CD4-positive, alpha-beta T cell treated with Interleukin-2 at 100 ng/mL for 4 hours (primary cell): ENCODE data around the gene POP7.
"Not testable (repeated sequence)": the region's sequence is repeated elsewhere in the genome, so short reads cannot be mapped to it uniquely, and the experiment has no call there.

ENCODE experiments used
- DNase-seq: peaks from one replicate; pipeline ENCODE4 v3.0.0-alpha.2; 2020; ENCODE audit warnings: low spot score

POP7 gene

GRCh38 chr7:100705753-100706671, at the start of gene POP7:
Gene POP7 (plus strand): TSS chr7:100706121. CDS start chr7:100706831, 710 bp downstream.
- peak; percentile 98 for DNase-seq

DNA sequence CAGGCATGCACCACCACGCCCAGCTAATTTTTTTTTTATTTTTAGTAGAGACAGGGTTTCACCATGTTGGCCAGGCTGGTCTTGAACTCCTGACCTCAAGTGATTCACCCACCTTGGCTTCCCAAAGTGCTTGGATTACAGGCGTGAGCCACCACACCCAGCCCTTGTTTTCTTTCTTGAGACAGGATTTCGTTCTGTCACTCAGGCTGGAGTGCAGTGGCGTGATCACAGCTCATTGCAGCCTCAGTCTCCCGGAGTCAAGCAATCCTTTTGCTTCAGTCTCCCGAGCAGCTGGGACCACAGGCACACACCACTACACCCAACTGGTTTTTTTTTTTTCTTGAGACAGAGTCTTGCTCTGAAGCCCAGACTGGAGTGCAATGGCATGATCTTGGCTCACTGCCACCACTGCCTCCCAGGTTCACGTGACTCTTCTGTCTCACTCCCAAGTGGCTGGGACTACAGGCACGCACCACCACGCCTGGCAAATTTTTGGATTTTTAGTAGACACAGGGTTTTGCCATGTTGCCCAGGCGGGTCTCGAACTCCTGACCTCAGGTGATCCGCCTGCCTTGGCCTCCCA, 43.6 kb upstream of the POP7 start:
- DNase-seq, result not testable (repeated sequence)

- DNase-seq, result no peak
These were observed 40.7 kb upstream of the POP7 start for GRCh38 chr7:100665168-100665726.

- DNase-seq, result no peak
These were observed 38.4 kb upstream of the POP7 start for GRCh38 chr7:100667331-100668068.

DNA sequence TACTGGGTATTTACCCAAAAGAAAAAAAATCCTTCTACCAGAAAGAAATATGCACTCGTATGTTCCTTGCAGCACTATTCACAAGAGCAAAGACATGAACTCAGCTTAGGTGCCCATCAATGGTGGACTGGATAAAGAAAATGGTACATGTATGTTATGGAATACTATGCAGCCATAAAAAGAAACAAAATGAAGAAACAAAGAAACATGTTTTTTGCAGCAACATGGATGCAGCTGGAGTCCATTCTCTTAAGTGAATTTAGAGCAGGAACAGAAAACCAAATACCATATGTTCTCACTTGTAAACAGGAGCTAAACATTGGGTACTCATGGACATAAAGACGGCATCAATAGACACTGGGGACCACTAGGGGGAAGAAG, 37.9 kb upstream of the POP7 start:
- DNase-seq, result no peak

DNA sequence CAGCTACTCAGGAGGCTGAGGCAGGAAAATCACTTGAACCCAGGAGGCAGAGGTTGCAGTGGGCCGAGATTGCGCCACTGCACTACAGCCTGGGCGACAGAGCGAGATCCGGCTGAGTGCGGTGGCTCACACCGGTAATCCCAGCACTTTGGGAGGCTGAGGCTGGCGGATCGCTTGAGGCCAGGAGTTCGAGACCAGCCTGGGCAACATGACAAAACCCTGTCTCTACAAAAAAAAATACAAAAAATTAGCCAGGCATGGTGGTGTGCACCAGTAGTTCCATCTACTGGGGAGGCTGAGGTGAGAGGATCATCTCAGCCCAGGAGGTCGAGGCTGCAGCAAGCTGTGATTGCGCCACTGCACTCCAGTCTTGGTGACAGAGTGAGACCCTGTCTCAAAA, 36.8 kb upstream of the POP7 start:
- not testable (repeated sequence) for DNase-seq

GRCh38 chr7:100670074-100670473, 35.8 kb upstream of the POP7 start:
- DNase-seq, result no peak

DNA sequence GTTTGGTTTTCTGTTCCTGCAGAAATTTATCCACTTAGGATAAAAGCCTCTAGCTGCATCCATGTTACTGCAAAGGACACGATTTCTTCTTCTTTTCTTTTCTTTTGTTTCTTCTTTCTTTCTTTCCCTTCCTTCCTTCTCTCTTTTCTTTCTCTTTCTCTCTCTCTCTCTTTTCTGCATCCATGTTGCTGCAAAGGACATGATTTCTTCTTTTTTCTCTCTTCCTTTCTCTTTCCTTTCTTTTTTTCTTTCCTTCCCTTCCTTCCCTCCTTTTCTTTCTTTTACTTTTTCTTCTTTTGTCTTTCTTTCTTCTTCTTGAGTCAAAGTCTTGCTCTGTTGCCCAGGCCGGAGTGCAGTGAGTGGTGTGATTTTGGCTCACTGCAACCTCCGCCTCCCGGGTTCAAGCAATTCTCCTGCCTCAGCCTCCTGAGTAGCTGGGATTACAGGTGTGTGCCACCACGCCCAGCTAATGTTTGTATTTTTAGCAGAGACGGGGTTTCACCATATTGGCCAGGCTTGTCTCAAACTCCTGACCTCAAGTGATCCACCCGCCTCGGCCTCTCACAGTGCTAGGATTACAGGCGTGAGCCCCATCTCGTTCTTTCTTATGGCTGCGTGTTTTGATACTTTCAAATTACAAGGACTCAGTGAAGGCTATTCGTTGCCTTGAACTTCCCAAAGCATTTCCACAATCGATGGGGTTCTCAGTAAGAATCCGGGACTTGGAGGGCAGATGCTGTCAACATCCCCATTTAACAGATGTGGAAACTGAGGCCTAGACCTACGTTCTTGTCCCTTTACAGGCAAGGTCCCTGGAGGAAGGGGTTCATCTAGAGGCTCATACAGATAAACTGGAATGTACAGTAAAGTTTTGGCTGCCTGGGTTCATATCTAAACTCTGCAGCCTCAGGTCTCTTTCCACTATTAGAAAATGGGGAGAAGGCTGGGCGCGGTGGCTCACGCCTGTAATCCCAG, 34.3 kb upstream of the POP7 start:
- DNase-seq, result no peak

DNA sequence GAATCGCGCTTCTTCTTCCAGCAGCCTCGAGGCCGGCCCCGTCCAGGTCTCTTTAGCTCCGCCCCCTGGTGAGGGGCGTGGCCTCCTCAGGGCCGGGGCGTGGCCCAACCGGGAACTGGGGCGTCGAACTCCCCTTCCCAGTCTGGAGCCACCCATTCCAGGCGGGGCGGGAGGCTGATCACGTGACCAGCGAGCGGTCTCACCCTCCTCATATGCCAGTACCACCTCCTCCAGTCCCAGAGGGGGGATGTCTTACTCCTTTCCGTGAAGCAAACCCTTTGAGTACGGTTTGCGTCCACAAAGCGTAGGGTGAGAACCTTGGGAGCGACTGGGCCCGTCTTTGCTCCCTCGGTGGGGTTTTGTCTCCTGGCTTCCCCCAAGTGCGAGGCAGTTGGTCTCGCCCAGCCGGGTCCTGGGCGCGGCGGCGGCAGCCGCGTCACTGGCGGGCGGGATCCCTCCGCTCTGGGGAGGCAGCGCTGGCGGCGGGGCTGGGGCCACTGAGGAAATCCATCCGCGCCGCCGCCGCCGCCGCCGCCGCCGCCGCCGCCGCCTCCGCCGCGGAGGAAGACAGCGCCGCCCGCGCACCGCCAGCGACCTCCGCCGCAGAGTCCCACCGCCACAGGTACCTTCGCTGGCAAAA, 32.5 kb upstream of the POP7 start, which contains the start of gene GNB2:
TSS of gene GNB2 (plus strand) at position 439 of the 640 bp plus-strand sequence. CDS start 2,526 bp downstream, outside the sequence.
- DNase-seq, result peak; percentile 100

- peak; percentile 35 for DNase-seq
These were observed 31.9 kb upstream of the POP7 start for GRCh38 chr7:100673942-100674410.

GRCh38 chr7:100674411-100675104, 31.4 kb upstream of the POP7 start:
- DNase-seq, result no peak

DNA sequence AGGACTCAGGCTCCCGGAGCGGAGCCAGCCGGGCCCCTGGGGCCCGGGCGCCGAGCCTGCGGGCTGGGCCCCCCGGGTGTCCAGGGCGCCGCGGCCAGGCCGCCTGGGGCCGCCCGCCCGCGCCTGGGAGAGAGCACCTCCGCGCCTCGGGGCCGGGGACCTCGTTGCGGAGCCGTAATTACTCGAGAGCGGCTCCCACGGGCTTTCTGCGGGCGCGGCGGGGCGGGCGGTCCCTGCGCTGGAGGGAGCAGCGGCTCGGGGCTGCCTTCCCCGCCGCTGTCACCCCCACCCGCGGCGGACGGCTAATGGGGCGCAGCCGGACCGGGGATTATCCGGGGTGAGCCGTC, 30.8 kb upstream of the POP7 start:
- DNase-seq, result no peak

DNA sequence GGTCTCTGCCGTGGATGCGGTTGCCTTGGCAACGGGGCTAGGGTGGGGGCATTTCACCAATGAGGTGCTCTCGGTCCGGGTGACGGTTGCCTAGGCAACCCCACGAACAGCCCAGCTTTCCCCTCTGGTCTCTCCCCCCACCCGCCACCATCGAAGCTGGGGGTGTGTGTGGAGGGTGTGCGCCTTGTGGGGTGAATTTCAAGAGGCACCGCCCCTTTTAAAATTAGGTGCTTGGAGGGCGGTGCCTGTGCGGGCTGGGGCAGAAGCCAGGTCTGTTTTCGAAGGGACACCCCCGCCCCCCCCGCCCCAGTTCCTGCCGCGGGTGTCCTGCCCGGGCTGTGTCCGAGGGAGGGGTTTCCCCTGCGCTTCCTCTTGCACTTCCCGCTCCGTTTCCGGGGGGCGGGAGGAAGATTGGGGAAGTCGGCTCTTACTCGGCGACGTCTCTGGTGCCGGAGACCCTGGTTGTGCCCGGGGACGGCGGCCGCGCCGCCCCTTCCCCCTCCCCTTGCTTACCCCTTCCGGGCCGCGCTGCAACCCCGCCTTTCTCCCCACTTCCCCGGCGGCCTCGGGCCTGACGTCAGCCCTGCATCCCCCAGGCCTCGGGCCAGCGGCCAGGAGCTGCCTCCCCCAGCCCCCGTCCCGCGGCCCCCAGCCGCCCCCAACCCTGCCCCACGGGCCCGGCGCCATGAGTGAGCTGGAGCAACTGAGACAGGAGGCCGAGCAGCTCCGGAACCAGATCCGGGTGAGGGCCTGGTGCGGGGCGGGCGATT, 30.2 kb upstream of the POP7 start:
- DNase-seq, result peak; percentile 97

DNA sequence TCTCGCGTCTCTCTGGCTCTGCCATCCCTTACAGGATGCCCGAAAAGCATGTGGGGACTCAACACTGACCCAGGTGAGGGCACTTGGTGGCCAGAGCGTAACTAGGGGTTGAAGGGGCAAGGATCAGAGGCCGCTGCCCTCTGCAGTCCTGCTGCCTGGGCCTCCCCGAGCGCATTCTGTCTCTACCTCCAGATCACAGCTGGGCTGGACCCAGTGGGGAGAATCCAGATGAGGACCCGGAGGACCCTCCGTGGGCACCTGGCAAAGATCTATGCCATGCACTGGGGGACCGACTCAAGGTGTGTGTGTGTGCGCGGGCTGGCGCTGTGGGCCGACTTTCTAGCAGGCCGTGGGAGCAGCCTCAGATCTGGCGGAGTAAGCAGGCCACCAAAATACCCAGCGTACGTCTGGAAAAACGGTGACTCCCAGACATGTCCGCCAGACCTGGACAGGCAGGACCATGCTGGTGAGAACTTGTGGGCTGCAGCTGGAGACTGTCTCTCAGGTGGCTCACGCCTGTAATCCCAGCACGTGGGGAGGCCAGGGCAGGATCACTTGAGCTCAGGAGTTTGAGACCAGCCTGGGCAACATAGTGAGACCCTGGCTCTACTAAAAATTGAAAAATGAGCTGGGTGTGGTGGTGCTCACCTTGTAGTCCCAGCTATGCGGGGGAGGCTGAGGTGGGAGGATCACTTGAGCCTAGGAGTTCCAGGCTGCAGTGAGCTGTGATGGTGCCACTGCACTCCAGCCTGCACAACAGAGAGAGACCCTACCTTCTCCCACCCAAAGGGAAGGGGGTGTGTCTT, 29.2 kb upstream of the POP7 start:
- DNase-seq, result no peak

DNA sequence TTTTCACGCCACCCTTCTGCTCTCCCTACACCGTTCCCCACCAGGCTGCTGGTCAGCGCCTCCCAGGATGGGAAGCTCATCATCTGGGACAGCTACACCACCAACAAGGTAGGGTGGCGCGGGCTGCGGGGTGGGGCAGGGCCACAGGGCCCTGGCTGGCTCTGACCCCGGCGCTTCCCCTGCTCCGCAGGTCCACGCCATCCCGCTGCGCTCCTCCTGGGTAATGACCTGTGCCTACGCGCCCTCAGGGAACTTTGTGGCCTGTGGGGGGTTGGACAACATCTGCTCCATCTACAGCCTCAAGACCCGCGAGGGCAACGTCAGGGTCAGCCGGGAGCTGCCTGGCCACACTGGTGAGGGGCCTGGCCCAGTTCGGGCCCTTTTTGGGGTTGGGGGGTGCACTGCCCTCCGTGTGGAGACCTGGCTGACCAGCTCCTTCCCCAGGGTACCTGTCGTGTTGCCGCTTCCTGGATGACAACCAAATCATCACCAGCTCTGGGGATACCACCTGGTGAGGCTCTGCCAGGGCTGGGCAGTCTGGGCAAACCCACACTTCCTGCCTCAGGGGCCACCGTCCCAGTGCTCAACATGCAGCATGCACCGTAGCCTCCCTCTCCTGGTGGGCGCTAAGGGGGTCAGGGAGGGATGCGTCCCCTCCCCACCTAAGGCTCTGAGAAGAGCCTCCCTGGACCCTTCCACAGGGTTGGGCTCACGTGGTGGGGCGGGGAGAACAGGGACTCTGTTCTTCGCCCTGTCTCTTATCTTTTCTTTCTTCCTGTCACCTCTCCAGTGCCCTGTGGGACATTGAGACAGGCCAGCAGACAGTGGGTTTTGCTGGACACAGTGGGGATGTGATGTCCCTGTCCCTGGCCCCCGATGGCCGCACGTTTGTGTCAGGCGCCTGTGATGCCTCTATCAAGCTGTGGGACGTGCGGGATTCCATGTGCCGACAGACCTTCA, 28.3 kb upstream of the POP7 start:
- no peak for DNase-seq

- no peak for DNase-seq
These were observed 27.5 kb upstream of the POP7 start for GRCh38 chr7:100678291-100678984.
